Testis (tissue), 2 donors: ENCODE measurements around the gene RABEPK.

Experiments used
- CTCF ChIP-seq, 3 experiments: fragments of 450-650 bp in 2 of 3; fragments of 200-600 bp in 1 of 3; sonication (generic) in 1 of 3; IDR thresholded peaks; one replicate each; pipeline ENCODE4 v1.5.1; 2016 to 2019; ENCODE audit warnings: antibody characterized with exemption in 3 of 3, mild to moderate bottlenecking in 2 of 3, moderate library complexity in 1 of 3
- POLR2A ChIP-seq: fragments of 450-650 bp; IDR thresholded peaks from one replicate; pipeline ENCODE4 v1.6.1; 2017; ENCODE audit warnings: antibody characterized with exemption, mild to moderate bottlenecking, moderate library complexity

GRCh38 chr9:125233678-125234077 is 33.3 kb downstream of the RABEPK start:
- TF ChIP-seq CTCF (IDR thresholded peaks at IDR 0.05) (no peak), POLR2A (no peak)
